Parathyroid adenoma (tissue), 2 donors: ENCODE data around the gene RPS14.

Experiments
- H2AFZ ChIP-seq: fragments of 300-600 bp; sonication (generic); one replicate; pipeline ENCODE4 v1.7.0; 2017; ENCODE audit warnings: antibody characterized with exemption, mild to moderate bottlenecking
- H3K27ac ChIP-seq: fragments of 300-600 bp; sonication (generic); one replicate; pipeline ENCODE4 v1.7.0; 2017
- H3K27me3 ChIP-seq: fragments of 300-600 bp; sonication (generic); one replicate; pipeline ENCODE4 v1.7.0; 2017; ENCODE audit warnings: low read length; ENCODE audit not compliant: control insufficient read depth, insufficient read depth
- H3K36me3 ChIP-seq: fragments of 300-600 bp; sonication (generic); one replicate; pipeline ENCODE4 v1.7.0; 2017; ENCODE audit warnings: low read length; ENCODE audit not compliant: control insufficient read depth, insufficient read depth
- H3K4me1 ChIP-seq: fragments of 300-600 bp; sonication (generic); one replicate; pipeline ENCODE4 v1.7.0; 2017; ENCODE audit warnings: control low read depth
- H3K4me2 ChIP-seq: fragments of 300-600 bp; sonication (generic); one replicate; pipeline ENCODE4 v1.7.0; 2017; ENCODE audit warnings: low read length
- H3K4me3 ChIP-seq: fragments of 300-600 bp; sonication (generic); one replicate; pipeline ENCODE4 v1.7.0; 2017; ENCODE audit warnings: low read depth, low read length
- H3K79me2 ChIP-seq: fragments of 300-600 bp; sonication (generic); one replicate; pipeline ENCODE4 v1.7.0; 2017; ENCODE audit warnings: control low read depth
- H3K9ac ChIP-seq: fragments of 300-600 bp; sonication (generic); one replicate; pipeline ENCODE4 v1.7.0; 2017; ENCODE audit warnings: mild to moderate bottlenecking
- H3K9me3 ChIP-seq: fragments of 300-600 bp; sonication (generic); one replicate; pipeline ENCODE4 v1.7.0; 2017; ENCODE audit warnings: low read length; ENCODE audit not compliant: control insufficient read depth
- CTCF ChIP-seq: fragments of 300-600 bp; sonication (generic); IDR thresholded peaks from one replicate; pipeline ENCODE4 v1.7.0; 2017; ENCODE audit warnings: antibody characterized with exemption, mild to moderate bottlenecking
- donor health status: primary hyperparathyroidism.

RPS14 gene

GRCh38 chr5:150397146-150397781 lies 52.3 kb downstream of the RPS14 start:
- Histone ChIP-seq H2AFZ (no peak overlapping the region), H3K9me3 (no peaks in the 10 kb centered on the region), H3K4me3 (no peak overlapping the region), H3K9ac (no peak overlapping the region), H3K27ac (no peak overlapping the region), H3K27me3 (no peaks in the 10 kb centered on the region), H3K79me2 (no peaks in the 10 kb centered on the region), H3K4me2 (no peak overlapping the region), H3K4me1 (no peaks in the 10 kb centered on the region), H3K36me3 (no peaks in the 10 kb centered on the region)
- no peak for TF ChIP-seq CTCF

DNA sequence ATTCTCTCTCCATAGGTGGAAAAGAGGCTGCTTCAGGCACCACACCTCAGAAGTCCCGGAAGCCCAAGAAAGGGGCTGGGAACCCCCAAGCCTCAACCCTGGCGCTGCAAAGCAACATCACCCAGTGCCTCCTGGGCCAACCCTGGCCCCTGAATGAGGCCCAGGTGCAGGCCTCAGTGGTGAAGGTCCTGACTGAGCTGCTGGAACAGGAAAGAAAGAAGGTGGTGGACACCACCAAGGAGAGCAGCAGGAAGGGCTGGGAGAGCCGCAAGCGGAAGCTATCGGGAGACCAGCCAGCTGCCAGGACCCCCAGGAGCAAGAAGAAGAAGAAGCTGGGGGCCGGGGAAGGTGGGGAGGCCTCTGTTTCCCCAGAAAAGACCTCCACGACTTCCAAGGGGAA lies 53.3 kb downstream of the RPS14 start:
- no peaks in the 10 kb centered on the region for H3K27me3 ChIP-seq
- no peaks in the 10 kb centered on the region for H3K36me3 ChIP-seq
- no peaks in the 10 kb centered on the region for H3K79me2 ChIP-seq
- no peak overlapping the region for H2AFZ ChIP-seq
- H3K9ac ChIP-seq, result no peak overlapping the region
- H3K27ac ChIP-seq, result no peak overlapping the region
- H3K4me3 ChIP-seq, result no peak overlapping the region
- no peak overlapping the region for H3K4me2 ChIP-seq
- TF ChIP-seq CTCF, result no peak
- no peaks in the 10 kb centered on the region for H3K4me1 ChIP-seq
- H3K9me3 ChIP-seq, result no peaks in the 10 kb centered on the region

GRCh38 chr5:150395688-150395975 lies 53.9 kb downstream of the RPS14 start:
- no peak overlapping the region for H3K9ac ChIP-seq
- H3K27ac ChIP-seq, result no peak overlapping the region
- H3K4me1 ChIP-seq, result no peaks in the 10 kb centered on the region
- no peak overlapping the region for H3K4me3 ChIP-seq
- H2AFZ ChIP-seq, result no peak overlapping the region
- H3K27me3 ChIP-seq, result no peaks in the 10 kb centered on the region
- H3K79me2 ChIP-seq, result no peaks in the 10 kb centered on the region
- H3K36me3 ChIP-seq, result no peaks in the 10 kb centered on the region
- no peak for TF ChIP-seq CTCF
- H3K9me3 ChIP-seq, result no peaks in the 10 kb centered on the region
- H3K4me2 ChIP-seq, result no peak overlapping the region

GRCh38 chr5:150394912-150395687 lies 54.4 kb downstream of the RPS14 start:
- no peak for TF ChIP-seq CTCF
- no peaks in the 10 kb centered on the region for H3K36me3 ChIP-seq
- no peaks in the 10 kb centered on the region for H3K27me3 ChIP-seq

GRCh38 chr5:150394131-150394530 lies 55.4 kb downstream of the RPS14 start:
- H3K9ac ChIP-seq, result no peak overlapping the region
- H3K4me2 ChIP-seq, result no peak overlapping the region
- H3K27me3 ChIP-seq, result no peaks in the 10 kb centered on the region
- H3K4me3 ChIP-seq, result no peak overlapping the region
- no peak overlapping the region for H3K27ac ChIP-seq
- TF ChIP-seq CTCF, result no peak
- no peaks in the 10 kb centered on the region for H3K9me3 ChIP-seq
- no peaks in the 10 kb centered on the region for H3K4me1 ChIP-seq
- no peaks in the 10 kb centered on the region for H3K79me2 ChIP-seq
- no peak overlapping the region for H2AFZ ChIP-seq
- no peaks in the 10 kb centered on the region for H3K36me3 ChIP-seq

More at GRCh38 chr5:150394912-150395687, 54.4 kb downstream of the RPS14 start:
- Histone ChIP-seq H3K4me2 (no peak overlapping the region), H2AFZ (no peak overlapping the region), H3K4me3 (no peak overlapping the region), H3K4me1 (no peaks in the 10 kb centered on the region), H3K9ac (no peak overlapping the region), H3K27ac (no peak overlapping the region), H3K9me3 (no peaks in the 10 kb centered on the region), H3K79me2 (no peaks in the 10 kb centered on the region)
